ENCODE results near the gene RAB3C.

- no peak for TF ChIP-seq POLR2A (IDR thresholded peaks at IDR 0.05)
- no peak for TF ChIP-seq CTCF (IDR thresholded peaks at IDR 0.05)
Measured at GRCh38 chr5:58739051-58739450, 156.2 kb downstream of the RAB3C start.

Measured in Peyer's patch (tissue), 4 donors.